ENCODE data around the gene HLTF.

DNA sequence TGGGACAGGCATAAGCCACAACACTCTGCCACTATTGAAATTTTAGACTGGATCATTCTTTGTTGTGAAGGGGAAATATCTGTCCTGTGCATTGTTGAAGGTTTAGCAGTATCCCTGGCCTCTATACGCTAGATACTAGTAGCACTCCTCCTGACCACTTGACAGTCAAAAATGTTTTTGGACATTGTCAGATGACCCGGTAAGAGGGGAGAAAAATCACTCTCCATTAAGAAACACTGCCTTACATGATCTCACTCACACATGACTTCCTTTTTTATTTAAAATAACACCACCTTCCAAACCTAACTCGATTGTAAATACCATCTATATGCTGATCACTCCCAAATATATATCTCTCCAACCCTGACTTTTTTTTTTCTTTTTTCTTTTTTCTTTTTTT lies 15.3 kb upstream of the HLTF start:
- TF ChIP-seq CREB1 (CRISPR knock-in tag; IDR thresholded peaks at IDR 0.05; ENCODE audit: low read depth) (no peak), ZNF114 (CRISPR knock-in tag; IDR thresholded peaks at IDR 0.05) (no peak), CTCF (conservative IDR thresholded peaks at IDR 0.05; ENCODE audit: low read depth in 2 of 2) (no peak), REST (IDR thresholded peaks at IDR 0.05; ENCODE audit: unreplicated experiment) (no peak)

All from GM23338 (cell line).